Dedifferentiated amniotic fluid mesenchymal stem cell (primary cell): ENCODE data around the gene OR1G1.
"Not testable (repeated sequence)": the region's sequence is repeated elsewhere in the genome, so short reads cannot be mapped to it uniquely, and the experiment has no call there.

Experiments
- DNase-seq: peaks from one replicate; pipeline ENCODE4 v3.0.0-alpha.2; 2016; ENCODE audit errors: extremely low spot score

The OR1G1 gene

DNA sequence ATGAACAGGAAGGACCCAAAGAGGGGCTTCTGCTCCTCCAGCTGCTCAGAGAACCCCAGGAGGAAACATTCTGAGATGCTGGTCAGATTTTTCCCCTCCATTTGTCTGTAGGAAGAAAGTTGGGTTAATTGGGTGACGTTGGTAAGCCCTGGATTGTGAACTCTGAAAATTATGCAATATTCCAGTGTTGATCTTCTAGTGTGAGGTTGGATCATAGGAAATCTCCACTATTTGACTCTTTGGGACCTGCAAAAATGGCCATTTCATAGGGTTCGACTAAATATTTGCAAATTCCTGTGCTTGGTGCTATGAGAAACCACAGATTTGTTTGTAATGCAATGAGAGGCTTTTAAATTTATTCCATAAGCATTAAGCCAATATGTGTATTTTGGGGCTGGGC lies at the start of gene OR1G1:
OR1G1 (minus strand) TSS at position 101 of the 400 bp plus-strand sequence; CDS start at position 101, 0 bp downstream.
- DNase-seq, result no peak

DNA sequence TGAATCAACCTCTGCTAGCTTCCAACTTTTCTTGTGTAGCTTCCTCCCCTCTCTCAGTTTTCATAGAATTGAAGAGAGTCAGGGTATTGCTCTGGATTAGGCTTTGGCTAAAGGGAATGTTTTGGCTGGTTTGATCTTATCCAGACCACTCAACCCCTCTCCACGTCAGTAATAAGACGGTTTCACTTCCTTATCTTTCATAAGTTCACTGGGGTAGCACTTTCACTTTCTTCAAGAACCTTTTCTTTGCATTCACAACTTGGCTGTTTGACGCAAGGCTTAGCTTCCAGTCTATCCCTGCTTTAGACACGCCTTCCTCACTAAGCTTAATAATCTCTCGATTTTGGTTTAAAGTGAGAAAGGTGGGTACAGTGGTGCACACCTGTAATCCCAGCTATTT lies 40.2 kb upstream of the OR1G1 start:
- DNase-seq, result no peak

DNA sequence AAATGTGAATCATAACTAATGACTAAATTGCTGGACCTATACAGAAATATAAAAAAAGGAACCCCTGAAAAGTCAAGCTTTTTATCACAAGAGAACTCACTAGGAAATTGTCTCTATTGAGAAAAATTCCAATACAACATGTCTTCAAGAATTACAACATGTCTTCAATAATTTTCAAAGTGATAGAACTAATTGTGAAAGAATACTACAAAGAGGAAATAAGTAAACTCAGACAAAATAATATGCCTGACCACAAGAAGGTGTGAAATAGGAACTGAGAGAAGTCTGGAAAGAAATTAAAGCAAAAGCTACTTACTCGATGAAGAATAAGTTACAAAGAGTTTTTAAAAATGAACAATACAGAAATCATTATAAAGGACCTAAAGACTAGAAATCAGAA lies 29.9 kb upstream of the OR1G1 start:
- no peak for DNase-seq

DNA sequence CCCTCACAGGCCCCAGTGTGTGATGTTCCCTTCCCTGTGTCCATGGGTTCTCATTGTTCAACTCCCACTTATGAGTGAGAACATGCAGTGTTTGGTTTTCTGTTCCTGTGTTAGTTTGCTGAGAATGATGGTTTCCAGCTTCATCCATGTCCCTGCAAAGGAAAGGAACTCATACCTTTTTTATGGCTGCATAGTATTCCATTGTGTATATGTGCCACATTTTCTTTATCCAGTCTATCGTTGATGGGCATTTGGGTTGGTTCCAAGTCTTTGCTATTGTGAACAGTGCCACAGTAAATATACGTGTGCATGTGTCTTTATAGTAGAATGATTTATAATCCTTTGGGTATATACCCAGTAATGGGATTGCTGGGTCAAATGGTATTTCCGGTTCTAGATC lies 10.1 kb upstream of the OR1G1 start:
- DNase-seq, result not testable (repeated sequence)

DNA sequence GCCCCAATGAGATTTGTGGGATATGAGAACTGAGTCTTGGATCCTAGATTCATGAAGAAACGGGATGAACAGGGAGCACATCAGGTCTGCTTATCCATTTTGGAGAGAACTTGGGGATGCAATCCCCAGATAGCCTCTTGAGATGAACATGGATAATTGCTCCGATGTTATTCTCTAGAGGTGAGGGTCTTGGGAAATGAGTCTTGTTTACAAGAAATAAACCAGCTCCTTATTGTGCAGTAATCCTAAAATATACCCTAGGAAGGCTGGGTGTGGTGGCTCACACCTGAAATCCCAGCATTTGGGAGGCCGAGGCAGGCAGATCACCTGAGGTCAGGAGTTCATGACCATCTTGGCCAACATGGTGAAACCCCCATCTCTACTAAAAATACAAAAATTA lies 23.0 kb downstream of the OR1G1 start, which contains the start of gene OR1D2:
OR1D2 (minus strand) TSS at position 101 of the 400 bp plus-strand sequence. CDS start 11,426 bp downstream, outside the sequence.
- no peak for DNase-seq
